SK-MEL-5 (cell line): ENCODE measurements around the gene SLC5A10. TPM values are rescaled to one million over a fixed set of nuclear protein-coding genes. Genes with fewer than 3 reads are reported as not detected.

Experiments
- DNase-seq: peaks from one replicate; pipeline ENCODE4 v3.0.0-alpha.2; 2016; ENCODE audit warnings: low read depth, low spot score
- in situ Hi-C: cut with HindIII; loops from 2 replicates; pipeline ENCODE4 v1.10.0; 2016; ENCODE audit warnings: low sequenced_read_pairs, high pct_unique_total_duplicates, low pct_unique_long_range_greater_than_20kb
- total RNA-seq: library from RNA; depleted of rRNA; stranded (reverse); fragments of >200 nt; shearing (Covaris generic); gene quantifications from 2 replicates; pipeline ENCODE4 v1.2.3, GENCODE V29; 2014

The SLC5A10 gene
- total RNA-seq, 1 experiment from 2014 or later, result 0.11 TPM

GRCh38 chr17:19005137-19005773 is 53.3 kb downstream of the SLC5A10 start:
- in situ Hi-C loops, result no loop called here
- DNase-seq, result no peak

GRCh38 chr17:19005789-19006430 is 53.9 kb downstream of the SLC5A10 start:
- no peak for DNase-seq
- in situ Hi-C loops, result no loop called here

- no peak for DNase-seq
- in situ Hi-C loops, result no loop called here
Measured at GRCh38 chr17:19006698-19007097, 54.7 kb downstream of the SLC5A10 start.

GRCh38 chr17:19009970-19010369 is 58.0 kb downstream of the SLC5A10 start:
- in situ Hi-C loops, result no loop called here
- DNase-seq, result no peak

GRCh38 chr17:19010729-19011505 is 59.0 kb downstream of the SLC5A10 start:
- in situ Hi-C loops, result no loop called here
- DNase-seq, result no peak

- DNase-seq, result no peak
- in situ Hi-C loops, result no loop called here
Measured at GRCh38 chr17:19011581-19011980, 59.6 kb downstream of the SLC5A10 start.

- no peak for DNase-seq
- in situ Hi-C loops, result no loop called here
Measured at GRCh38 chr17:19012171-19013080, 60.5 kb downstream of the SLC5A10 start.

GRCh38 chr17:19013226-19013625 is 61.3 kb downstream of the SLC5A10 start:
- no peak for DNase-seq
- in situ Hi-C loops, result no loop called here

- DNase-seq, result no peak
- in situ Hi-C loops, result no loop called here
Measured at GRCh38 chr17:19013806-19014627, 62.1 kb downstream of the SLC5A10 start.

GRCh38 chr17:19014628-19015215 is 62.8 kb downstream of the SLC5A10 start:
- no peak for DNase-seq
- in situ Hi-C loops, result no loop called here

GRCh38 chr17:19015428-19015827 is 63.5 kb downstream of the SLC5A10 start:
- in situ Hi-C loops, result no loop called here
- no peak for DNase-seq

GRCh38 chr17:19016297-19016696 is 64.3 kb downstream of the SLC5A10 start:
- DNase-seq, result no peak
- in situ Hi-C loops, result no loop called here

- in situ Hi-C loops, result no loop called here
- no peak for DNase-seq
Measured at GRCh38 chr17:19016881-19017280, 64.9 kb downstream of the SLC5A10 start.

- in situ Hi-C loops, result no loop called here
- no peak for DNase-seq
Measured at GRCh38 chr17:19017401-19017800, 65.4 kb downstream of the SLC5A10 start.

- in situ Hi-C loops, result no loop called here
Measured at GRCh38 chr17:19017804-19018599, 66.0 kb downstream of the SLC5A10 start.

GRCh38 chr17:19018600-19018950 is 66.6 kb downstream of the SLC5A10 start:
- in situ Hi-C loops, result no loop called here
- no peak for DNase-seq

More at GRCh38 chr17:19017804-19018599, 66.0 kb downstream of the SLC5A10 start:
- DNase-seq, result no peak
